Activated T-helper 17 cell treated with anti-CD3 and anti-CD28 coated beads, Interleukin-2, amount 50 U/mL, for 72 hours (primary cell): Measurements from ENCODE around the gene DPP6. TPM values are rescaled to one million over a fixed set of nuclear protein-coding genes. Genes with fewer than 3 reads are reported as not detected.
A peak's percentile ranks its signal among the peaks of the same experiment; 100 is the strongest.
"Not testable (repeated sequence)": the region's sequence is repeated elsewhere in the genome, so short reads cannot be mapped to it uniquely, and the experiment has no call there.

ENCODE experiments used
- ATAC-seq: fragments of 150-1000 bp; cut with Tn5 transposase; replicated peaks from 2 replicates; pipeline ENCODE4 v1.10.0; 2021; ENCODE audit warnings: mild to moderate bottlenecking, moderate library complexity
- H3K27ac Mint-ChIP-seq: one replicate; pipeline ENCODE4 v1.8.0; 2022; ENCODE audit warnings: mixed read lengths
- H3K27me3 Mint-ChIP-seq: one replicate; pipeline ENCODE4 v1.8.0; 2022; ENCODE audit warnings: mixed read lengths
- H3K36me3 Mint-ChIP-seq: one replicate; pipeline ENCODE4 v1.8.0; 2022; ENCODE audit warnings: low read depth, mild to moderate bottlenecking, mixed read lengths
- H3K4me1 Mint-ChIP-seq: one replicate; pipeline ENCODE4 v1.8.0; 2022; ENCODE audit warnings: mixed read lengths
- H3K4me3 Mint-ChIP-seq: one replicate; pipeline ENCODE4 v1.8.0; 2022; ENCODE audit warnings: mild to moderate bottlenecking, mixed read lengths
- H3K9me3 Mint-ChIP-seq: one replicate; pipeline ENCODE4 v1.8.0; 2022; ENCODE audit warnings: mixed read lengths
- total RNA-seq, 2 donors: library from RNA; stranded (reverse); gene quantifications; one replicate each; pipeline ENCODE4 v1.2.3, GENCODE V29; 2022

The DPP6 gene
- total RNA-seq, 2 donors from 2014 or later: not detected

DNA sequence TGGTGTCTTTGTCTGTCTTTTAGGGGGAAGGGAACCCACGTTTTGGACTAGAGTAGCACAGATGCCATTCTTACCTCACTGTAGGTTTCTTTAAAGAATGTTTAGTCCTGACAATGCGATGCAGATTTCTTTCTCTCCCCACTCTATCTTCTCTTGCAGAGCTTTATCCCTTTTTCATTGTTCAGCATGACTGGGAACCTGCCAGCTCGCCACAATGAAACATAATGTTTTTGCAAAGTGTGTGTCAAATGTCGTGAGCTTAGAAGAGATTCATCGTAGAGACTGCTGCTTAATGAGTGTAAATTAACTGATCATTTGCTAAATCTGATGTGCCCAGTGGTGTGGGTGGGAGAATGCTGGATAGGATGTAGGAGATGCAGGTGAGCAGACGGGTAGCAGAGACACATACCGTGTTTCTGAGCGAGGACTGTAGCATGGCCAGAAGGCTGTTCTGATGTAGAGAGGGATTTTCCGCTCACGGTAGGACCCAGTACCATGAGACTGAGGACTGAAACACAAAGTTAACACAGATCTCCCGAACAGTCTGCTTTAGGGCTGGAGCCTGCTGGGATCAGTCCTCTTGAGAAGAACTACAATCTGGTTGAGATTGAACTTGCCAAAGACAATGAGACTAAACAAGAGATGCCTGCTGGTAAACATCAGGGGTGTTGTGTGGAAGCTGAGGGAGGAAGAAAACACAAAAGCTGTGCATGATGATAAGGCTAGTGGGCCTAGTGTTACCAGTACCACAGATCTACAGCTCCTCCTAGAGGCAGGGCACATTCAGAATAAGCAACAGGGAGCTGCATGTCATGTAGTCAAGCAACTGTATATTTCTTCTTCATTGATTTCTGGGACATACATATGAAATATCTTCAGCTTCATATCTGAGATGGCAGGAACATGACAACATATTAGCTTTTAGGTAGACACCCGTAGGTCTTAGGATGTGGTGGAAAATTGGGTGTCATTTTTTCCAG lies 65.5 kb downstream of the DPP6 start:
- not testable (repeated sequence) for H3K27ac Mint-ChIP-seq, H3K36me3 Mint-ChIP-seq, H3K4me1 Mint-ChIP-seq, ATAC-seq, H3K27me3 Mint-ChIP-seq, H3K4me3 Mint-ChIP-seq, H3K9me3 Mint-ChIP-seq

DNA sequence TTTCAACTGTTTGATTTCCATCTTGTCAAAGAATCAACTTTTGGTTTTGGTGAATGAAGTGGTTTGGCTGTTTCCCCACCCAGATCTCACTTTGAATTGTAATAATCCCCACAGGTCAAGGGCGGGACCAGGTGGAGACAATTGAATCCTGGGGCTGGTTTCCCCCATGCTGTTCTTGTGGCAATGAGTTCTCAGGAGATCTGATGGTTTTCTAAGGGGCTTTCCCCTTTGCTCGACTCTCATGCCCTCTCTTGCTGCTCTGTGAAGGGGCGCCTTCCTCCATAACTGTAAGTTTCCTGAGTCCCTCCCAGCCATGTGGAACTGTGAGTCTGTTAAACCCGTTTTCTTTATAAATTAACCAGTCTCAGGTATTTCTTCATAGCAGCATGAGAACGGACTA lies 68.6 kb downstream of the DPP6 start:
- not testable (repeated sequence) for ATAC-seq, H3K27me3 Mint-ChIP-seq, H3K4me3 Mint-ChIP-seq, H3K27ac Mint-ChIP-seq, H3K4me1 Mint-ChIP-seq, H3K36me3 Mint-ChIP-seq
- H3K9me3 Mint-ChIP-seq: peaks cover 12% of the 10 kb centered on the region

DNA sequence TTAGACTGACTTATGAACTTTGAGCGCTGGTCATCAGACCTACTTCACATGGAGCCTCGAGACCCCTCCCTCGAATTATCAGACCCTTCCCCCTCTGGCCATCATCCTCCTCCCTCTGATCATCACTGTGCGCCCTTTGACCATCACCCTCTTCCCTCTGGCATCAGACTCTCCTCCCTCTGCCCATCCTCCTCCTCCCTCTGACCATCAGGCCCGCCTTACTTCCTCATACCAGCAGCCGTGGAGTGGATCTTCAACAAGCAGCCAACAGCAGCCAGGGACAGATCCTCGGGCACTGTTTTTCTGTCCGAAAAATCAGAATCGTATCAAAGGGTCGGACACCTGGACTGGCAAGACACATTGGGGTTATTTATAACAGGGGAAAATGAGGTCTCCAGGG lies 70.5 kb downstream of the DPP6 start:
- not testable (repeated sequence) for H3K27ac Mint-ChIP-seq, H3K36me3 Mint-ChIP-seq, H3K27me3 Mint-ChIP-seq, H3K4me3 Mint-ChIP-seq, H3K4me1 Mint-ChIP-seq, ATAC-seq, H3K9me3 Mint-ChIP-seq

DNA sequence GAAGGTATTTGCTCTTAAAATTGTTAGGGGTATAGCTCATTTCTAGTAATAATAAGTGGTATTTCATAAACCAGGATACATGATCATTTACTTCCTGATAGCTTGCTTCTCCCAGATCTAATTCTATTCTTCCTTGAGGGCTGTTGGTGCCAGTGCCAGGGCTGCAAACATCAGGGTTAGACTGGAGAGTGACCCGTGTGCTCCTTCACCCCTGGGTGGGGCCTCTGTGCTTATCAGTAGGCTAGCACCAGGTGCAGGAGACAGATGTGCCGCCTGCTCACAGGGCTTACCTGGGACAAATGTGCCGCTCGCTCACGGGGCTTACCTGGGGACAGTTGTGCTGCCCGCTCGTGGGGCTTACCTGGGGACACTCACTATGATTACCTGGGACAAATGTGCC lies 71.2 kb downstream of the DPP6 start:
- not testable (repeated sequence) for H3K9me3 Mint-ChIP-seq, H3K27me3 Mint-ChIP-seq, H3K4me3 Mint-ChIP-seq, H3K4me1 Mint-ChIP-seq, H3K36me3 Mint-ChIP-seq, H3K27ac Mint-ChIP-seq, ATAC-seq

DNA sequence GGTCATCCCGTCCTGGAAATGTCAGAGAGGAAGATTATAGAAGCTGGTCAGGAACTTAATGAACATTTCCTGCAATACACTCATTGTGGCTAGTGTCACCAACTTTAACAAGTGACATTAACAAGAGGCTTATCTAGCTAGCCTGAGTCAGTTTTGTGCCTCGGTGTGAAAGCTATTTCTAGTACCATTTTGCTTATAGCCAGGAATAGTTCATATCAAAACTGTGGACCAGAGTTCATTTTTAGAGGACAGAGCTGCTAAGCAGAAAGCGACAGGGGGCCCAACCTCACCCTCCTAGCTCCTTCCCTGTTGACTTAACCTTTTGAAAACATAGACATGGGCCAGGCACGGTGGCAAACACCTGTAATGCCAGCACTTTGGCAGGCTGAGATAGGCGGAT lies 76.9 kb downstream of the DPP6 start:
- not testable (repeated sequence) for H3K27me3 Mint-ChIP-seq, ATAC-seq, H3K27ac Mint-ChIP-seq, H3K4me1 Mint-ChIP-seq, H3K36me3 Mint-ChIP-seq, H3K4me3 Mint-ChIP-seq, H3K9me3 Mint-ChIP-seq

DNA sequence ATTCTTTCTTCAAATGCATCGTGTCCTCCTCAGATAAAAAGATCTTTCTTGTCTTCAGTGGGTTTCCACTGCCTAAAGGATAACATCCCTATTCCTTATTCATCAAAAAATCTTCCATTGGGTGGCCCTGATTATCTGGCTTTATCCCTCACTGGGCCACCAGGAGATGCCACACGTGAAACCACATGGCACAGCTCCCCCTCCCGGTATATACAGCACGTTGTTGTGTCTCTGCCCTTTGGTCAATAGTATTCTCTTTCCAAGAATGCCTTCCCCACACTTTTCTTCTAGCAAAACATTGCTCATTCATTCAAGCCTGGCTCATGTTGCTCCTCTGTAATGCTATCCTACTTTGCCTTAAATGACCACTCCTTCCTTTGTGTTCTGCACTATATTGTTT lies 80.4 kb downstream of the DPP6 start:
- not testable (repeated sequence) for ATAC-seq, H3K9me3 Mint-ChIP-seq, H3K4me3 Mint-ChIP-seq, H3K36me3 Mint-ChIP-seq, H3K27ac Mint-ChIP-seq, H3K4me1 Mint-ChIP-seq, H3K27me3 Mint-ChIP-seq

DNA sequence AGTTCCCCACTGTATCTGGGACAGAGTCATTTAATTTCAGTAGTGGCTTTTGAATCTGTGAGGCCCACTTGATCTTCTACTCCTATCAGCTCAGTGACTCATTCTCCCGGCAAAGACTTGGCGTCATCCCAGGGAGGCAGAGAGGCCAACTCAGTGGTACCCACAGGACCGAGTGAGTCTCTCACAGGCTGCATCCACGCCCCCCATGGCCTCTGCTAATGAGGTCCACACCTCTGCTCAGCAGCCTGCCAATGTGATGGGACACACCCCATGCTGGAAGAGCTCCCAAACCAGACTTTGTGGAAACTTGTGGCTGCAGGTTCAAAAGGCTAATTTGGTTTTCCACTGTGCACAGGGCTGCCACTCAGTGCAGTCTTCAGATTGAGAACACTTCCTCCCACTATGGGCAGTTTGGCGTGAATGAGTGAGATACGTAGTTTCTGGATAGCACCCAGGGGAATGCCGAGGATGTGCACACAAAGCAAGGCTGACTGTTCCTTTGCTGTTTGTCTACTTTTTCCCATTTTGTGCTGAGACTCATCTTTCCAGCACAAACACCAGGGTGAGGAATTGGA lies 81.6 kb downstream of the DPP6 start:
- not testable (repeated sequence) for H3K27me3 Mint-ChIP-seq, H3K27ac Mint-ChIP-seq, H3K4me1 Mint-ChIP-seq, H3K36me3 Mint-ChIP-seq, ATAC-seq, H3K9me3 Mint-ChIP-seq, H3K4me3 Mint-ChIP-seq

DNA sequence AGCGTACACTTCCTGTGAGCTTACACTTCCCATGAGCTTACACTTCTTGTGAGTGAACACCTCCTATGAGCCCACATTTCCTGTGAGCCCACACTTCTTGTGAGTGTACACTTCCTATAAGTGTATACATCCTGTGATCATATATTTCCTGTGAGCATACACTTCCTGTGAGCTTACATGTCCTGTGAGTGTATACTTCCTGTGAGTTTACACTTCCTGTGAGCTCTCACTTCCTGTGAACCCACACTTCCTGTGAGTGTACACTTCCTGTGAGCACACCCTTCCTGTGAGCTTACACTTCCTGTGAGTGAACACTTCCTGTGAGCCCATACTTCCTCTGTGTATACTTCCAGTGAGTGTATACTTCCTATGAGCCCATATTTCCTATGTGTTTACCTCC lies 82.5 kb downstream of the DPP6 start:
- H3K36me3 Mint-ChIP-seq, H3K4me1 Mint-ChIP-seq, H3K27me3 Mint-ChIP-seq, H3K27ac Mint-ChIP-seq, H3K4me3 Mint-ChIP-seq, H3K9me3 Mint-ChIP-seq: not testable (repeated sequence)
- ATAC-seq: peak; percentile 60

DNA sequence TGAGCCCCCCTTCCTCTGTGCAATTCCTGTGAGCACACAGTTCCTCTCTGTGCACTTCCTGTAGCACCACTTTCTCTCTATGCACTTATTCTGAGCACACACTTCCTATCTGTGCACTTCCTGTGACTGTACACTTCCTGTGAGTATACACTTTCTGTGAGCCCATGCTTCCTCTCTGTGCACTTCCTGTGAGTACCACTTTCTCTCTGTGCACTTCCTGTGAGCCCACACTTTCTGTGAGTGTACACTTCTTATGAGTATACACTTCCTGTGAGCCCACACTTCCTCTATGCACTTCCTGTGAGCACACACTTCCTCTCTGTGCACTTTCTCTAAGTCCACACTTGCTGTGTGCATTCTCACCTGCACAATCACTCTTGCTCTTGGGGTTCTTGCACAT lies 83.4 kb downstream of the DPP6 start:
- not testable (repeated sequence) for H3K9me3 Mint-ChIP-seq, H3K4me1 Mint-ChIP-seq, ATAC-seq, H3K4me3 Mint-ChIP-seq, H3K27ac Mint-ChIP-seq, H3K27me3 Mint-ChIP-seq, H3K36me3 Mint-ChIP-seq

DNA sequence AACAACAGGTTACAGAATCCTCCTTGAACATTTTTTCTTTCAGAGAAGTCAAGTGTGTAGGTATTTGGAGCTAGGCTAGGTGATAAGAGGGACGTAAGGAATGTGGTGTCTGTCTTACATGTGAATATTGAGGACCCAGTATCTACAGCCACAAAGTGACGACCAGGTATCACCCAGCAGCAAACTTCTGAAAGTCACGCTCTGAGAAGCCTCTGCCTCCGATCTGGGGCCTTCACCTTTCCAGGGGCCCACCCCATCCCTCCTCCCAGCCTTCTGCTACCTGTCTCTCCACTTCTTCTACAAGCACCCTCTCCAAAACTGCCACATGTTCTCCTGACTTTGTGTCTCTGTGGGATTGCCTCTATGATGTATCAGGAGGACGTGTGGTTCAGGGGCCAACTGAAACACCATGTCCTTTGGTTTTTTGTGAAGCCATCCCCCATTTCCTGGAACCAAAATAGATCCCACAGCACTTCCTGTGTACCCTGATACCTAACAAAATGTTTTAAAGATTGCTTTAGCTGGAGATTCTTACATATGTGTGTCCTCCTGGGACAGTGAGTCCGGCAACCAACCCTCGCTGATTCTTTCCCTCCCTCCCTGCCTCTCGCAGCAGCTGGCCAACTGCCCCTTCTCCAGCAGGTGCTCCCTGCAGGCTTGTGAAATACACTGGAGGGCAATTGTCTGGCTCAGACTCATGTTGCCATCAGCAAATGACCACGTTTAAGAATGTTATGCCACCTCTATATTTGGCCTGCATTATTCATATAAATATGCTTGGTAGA lies 93.9 kb downstream of the DPP6 start:
- H3K4me3 Mint-ChIP-seq, ATAC-seq, H3K27me3 Mint-ChIP-seq, H3K9me3 Mint-ChIP-seq, H3K4me1 Mint-ChIP-seq, H3K36me3 Mint-ChIP-seq, H3K27ac Mint-ChIP-seq: not testable (repeated sequence)

DNA sequence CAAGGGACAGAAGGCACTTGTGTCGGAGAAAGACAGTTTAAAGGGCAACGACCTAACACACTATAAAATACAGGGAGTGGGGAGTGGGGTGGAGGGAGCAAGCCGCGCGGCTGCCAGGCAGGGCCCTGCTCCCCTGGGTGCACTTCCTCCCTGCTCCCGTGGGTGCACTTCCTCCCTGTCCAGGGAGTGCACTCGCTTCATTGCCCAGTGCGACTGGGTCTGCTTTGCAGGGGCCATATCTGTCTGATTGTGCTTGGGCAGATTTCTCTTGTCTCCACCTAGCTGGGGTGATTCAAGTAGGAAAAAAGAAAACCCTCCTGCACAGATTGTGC lies 94.5 kb downstream of the DPP6 start:
- H3K9me3 Mint-ChIP-seq, H3K27me3 Mint-ChIP-seq, ATAC-seq, H3K4me1 Mint-ChIP-seq, H3K4me3 Mint-ChIP-seq, H3K27ac Mint-ChIP-seq, H3K36me3 Mint-ChIP-seq: not testable (repeated sequence)

DNA sequence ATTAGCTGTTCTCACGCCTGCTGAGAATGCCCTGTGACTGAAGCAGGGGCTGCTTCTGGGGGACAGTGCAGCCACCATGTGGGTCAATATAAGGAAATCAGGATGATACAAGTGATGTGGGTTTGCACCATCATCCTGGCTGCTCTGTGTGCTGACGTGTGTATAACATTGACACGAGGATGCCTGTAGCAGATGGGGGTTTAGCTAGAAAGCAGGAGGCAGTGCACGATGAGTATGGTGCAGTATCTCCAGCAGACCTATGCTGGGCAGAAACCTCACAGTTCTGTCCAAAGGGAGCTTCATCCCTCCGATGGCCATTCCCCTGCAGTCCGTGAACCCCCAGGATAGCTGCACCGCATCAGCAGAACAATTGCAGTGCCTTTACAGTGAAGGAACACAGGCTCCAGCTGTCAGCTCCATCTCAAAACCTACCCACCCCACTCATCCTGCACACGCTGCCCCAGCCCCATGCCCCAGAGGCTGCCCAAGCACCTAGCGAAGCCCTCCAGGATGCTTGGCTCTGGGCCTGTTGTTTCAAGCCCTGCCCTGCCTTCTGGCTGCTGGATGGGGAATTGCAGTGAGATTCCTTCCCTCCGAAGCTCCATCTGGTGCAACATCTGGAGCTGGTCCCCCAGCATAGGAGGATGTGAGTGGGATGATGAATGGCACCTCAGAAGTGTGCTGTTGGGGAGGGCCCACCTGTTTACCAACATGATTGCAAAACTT lies 96.8 kb downstream of the DPP6 start:
- H3K27me3 Mint-ChIP-seq, H3K36me3 Mint-ChIP-seq, ATAC-seq, H3K27ac Mint-ChIP-seq, H3K4me3 Mint-ChIP-seq, H3K9me3 Mint-ChIP-seq, H3K4me1 Mint-ChIP-seq: not testable (repeated sequence)

DNA sequence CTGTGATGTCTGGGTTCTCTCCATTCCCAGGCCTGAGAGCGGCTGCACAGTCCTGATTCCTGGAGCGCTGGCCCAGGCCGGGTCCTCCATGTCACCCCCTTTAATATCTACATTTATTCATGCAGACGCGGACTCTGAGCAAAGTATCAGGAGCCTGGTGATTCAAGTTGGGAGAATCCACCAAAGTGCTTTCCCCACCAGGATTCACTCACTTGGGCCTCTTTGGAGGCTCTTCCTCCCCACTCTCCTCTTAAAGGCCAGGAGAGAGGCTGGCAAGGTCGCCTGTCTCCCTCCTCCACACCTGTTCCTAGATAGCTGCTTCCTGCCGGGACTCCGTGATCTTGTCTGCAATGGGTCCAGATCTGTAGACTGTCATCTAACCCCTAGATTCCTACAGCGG lies 98.5 kb downstream of the DPP6 start:
- not testable (repeated sequence) for H3K36me3 Mint-ChIP-seq, ATAC-seq, H3K9me3 Mint-ChIP-seq, H3K4me3 Mint-ChIP-seq, H3K4me1 Mint-ChIP-seq, H3K27me3 Mint-ChIP-seq, H3K27ac Mint-ChIP-seq

DNA sequence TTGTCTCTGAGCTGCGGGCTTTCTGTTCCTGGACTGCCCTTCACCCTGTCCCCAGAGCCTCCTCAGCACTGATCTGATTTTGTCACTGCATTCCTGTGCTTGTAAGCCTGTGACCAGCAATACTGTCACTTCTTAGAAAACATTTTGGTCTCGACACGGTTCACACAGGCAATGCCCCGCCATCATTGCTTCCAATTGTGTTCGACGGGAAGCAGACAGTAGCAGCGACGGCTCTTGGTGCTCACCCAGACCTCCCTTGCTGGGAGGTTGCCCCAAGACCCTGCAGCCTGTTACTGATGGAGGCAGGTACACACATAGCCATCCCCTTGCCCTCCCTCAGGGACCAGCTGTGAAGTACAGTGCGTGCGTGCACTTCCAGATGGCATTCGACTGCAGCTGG lies 99.1 kb downstream of the DPP6 start:
- not testable (repeated sequence) for H3K4me1 Mint-ChIP-seq, H3K4me3 Mint-ChIP-seq, ATAC-seq, H3K9me3 Mint-ChIP-seq, H3K36me3 Mint-ChIP-seq, H3K27me3 Mint-ChIP-seq, H3K27ac Mint-ChIP-seq

DNA sequence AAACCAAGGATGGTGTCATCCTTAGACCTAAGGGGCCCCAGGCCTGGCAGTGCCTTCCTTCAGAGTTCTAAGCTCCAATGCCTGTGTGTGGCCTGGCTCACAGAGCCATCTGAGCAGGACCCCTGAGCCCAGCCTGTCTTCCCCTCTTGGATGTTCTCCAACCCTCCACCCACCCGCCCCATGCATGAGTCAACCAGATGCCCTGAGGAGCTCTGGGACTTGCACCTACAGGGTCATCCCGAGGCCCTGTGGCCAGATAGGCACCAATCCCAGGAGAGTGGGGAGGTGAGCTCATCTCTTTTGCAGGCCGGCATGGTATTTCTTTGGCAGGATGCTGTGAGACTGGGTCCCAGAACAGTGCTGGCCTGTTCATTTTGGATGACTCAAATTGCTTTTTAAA lies 103.7 kb downstream of the DPP6 start:
- H3K9me3 Mint-ChIP-seq, H3K4me3 Mint-ChIP-seq, H3K27ac Mint-ChIP-seq, H3K36me3 Mint-ChIP-seq, H3K4me1 Mint-ChIP-seq, H3K27me3 Mint-ChIP-seq: not testable (repeated sequence)
- ATAC-seq: peak; percentile 9
